AG20443 (cell line): ENCODE results near the gene IARS1.

Experiments
- DNase-seq: peaks from one replicate; pipeline ENCODE4 v3.0.0; 2012; ENCODE audit warnings: low spot score, mixed read lengths

The IARS1 gene

DNA sequence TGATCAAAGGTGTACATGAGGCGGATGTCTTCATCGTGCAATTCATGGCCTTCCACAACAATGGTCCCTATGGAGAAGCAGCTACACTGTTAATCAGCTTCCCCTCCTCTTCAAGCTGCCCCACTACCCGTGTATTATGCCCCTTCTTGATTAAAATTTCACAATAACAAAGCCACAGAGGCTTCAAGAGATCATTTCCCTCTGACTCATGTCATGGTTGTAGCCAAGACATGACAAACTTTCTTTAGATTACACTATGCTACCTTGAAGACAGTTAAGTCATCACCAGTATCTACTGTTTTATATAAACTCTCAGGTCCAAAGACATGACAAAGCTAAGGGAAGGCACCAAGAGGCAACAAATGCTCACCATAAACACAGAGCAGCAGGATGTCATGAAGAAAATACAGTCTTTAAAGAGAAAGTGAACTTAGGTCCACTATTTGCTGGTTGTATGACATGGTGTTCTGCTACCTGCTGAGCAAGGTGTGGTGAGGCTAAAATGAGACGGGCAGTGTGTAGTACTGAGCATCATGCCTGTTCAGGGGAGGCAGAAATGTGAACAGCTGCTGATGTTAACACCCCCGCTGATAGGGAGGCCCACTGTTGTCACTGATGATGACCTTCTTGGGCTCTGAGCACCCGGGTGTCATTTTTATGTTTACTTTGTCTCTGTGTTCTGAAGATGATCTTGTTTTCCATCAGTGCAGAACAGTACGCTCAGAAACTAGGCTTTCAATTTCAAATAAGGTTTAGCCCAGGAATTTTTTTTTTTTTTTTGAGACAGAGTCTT lies 48.3 kb downstream of the IARS1 start:
- peak; percentile 49 for DNase-seq
